Measurements from ENCODE around the gene CLDND2. TPM values are rescaled to one million over a fixed set of nuclear protein-coding genes. Genes with fewer than 3 reads are reported as not detected.

CLDND2 gene
- total RNA-seq, 2 donors from 2014 or later = not detected

GRCh38 chr19:51367565-51368365 is 1.0 kb downstream of the CLDND2 start:
- no peak for TF ChIP-seq CTCF (IDR thresholded peaks at IDR 0.05)
- Histone ChIP-seq H3K4me1 (peaks cover 0 to 38% of the 10 kb centered on the region in 2 donors), H3K27me3 (no peaks in the 10 kb centered on the region), H3K9me3 (no peaks in the 10 kb centered on the region), H3K36me3 (no peaks in the 10 kb centered on the region), H3K4me3 (peak overlapping the region; percentile 69 to 78), H3K27ac (peak overlapping the region; percentile 95 to 99)
- DNase-seq (ENCODE audit: low spot score) = peak; percentile 99

- no peak for TF ChIP-seq CTCF (IDR thresholded peaks at IDR 0.05)
These were observed 1.6 kb downstream of the CLDND2 start for GRCh38 chr19:51367255-51367564.

GRCh38 chr19:51366389-51367254 is 2.2 kb downstream of the CLDND2 start:
- no peaks in the 10 kb centered on the region for H3K9me3 ChIP-seq
- H3K36me3 ChIP-seq = no peaks in the 10 kb centered on the region
- H3K4me1 ChIP-seq = peaks cover 0 to 48% of the 10 kb centered on the region in 2 donors
- TF ChIP-seq CTCF (IDR thresholded peaks at IDR 0.05) = no peak
- peak; percentile 99 for DNase-seq (ENCODE audit: low spot score)
- peak overlapping the region; percentile 78 to 79 for H3K4me3 ChIP-seq
- no peaks in the 10 kb centered on the region for H3K27me3 ChIP-seq
- H3K27ac ChIP-seq = peak overlapping the region; percentile 95 to 99

More at GRCh38 chr19:51367255-51367564, 1.6 kb downstream of the CLDND2 start:
- Histone ChIP-seq H3K27ac (peak overlapping the region; percentile 95 to 99), H3K9me3 (no peaks in the 10 kb centered on the region), H3K27me3 (no peaks in the 10 kb centered on the region), H3K4me1 (peaks cover 0 to 44% of the 10 kb centered on the region in 2 donors), H3K36me3 (no peaks in the 10 kb centered on the region), H3K4me3 (peak overlapping the region; percentile 69 to 78)
- DNase-seq (ENCODE audit: low spot score) = no peak

DNA sequence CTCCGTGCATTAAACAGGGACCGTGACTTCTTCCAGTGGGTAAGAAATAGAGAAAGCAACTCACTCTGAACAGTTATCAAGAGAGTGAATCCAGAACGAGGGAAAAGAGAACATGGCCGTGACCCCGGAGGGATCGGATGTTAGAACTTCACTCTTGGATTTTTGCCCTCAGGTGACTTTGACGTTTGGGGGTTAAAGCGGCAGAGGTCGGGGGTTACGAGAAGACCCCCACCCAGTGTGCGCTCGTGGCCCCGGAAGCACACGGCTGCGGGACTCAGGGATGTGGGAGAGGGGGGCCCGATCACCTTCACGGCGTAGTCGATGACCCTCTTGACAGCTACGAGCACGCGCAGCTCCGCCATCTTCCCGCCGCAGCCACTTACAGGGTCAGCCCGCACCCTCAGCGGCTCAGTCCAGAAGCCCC is 2.8 kb downstream of the CLDND2 start, which contains the start of gene ETFB:
Gene ETFB (minus strand): TSS at position 424 of the 424 bp plus-strand sequence. CDS start 62 bp downstream, at position 362.
- no peak for DNase-seq (ENCODE audit: low spot score)
- TF ChIP-seq CTCF (IDR thresholded peaks at IDR 0.05) = no peak
- peak within 1 kb of the TSS; percentile 95 to 99 for H3K27ac ChIP-seq
- H3K4me1 ChIP-seq = peaks cover 0 to 48% of the 10 kb centered on the region in 2 donors
- H3K36me3 ChIP-seq = no peaks in the 10 kb centered on the region
- peak within 1 kb of the TSS; percentile 78 to 79 for H3K4me3 ChIP-seq
- H3K9me3 ChIP-seq = no peaks in the 10 kb centered on the region
- no peaks in the 10 kb centered on the region for H3K27me3 ChIP-seq

- H3K27ac ChIP-seq = peak overlapping the region; percentile 95 to 99
- peaks cover 0 to 48% of the 10 kb centered on the region in 2 donors for H3K4me1 ChIP-seq
- TF ChIP-seq CTCF (IDR thresholded peaks at IDR 0.05) = no peak
- H3K4me3 ChIP-seq = peak overlapping the region; percentile 78 to 79
- no peaks in the 10 kb centered on the region for H3K9me3 ChIP-seq
- no peaks in the 10 kb centered on the region for H3K27me3 ChIP-seq
- peak; percentile 62 for DNase-seq (ENCODE audit: low spot score)
- H3K36me3 ChIP-seq = no peaks in the 10 kb centered on the region
These were observed 3.4 kb downstream of the CLDND2 start for GRCh38 chr19:51365211-51365964.
